GM21786 (cell line): ENCODE data around the gene SIPA1L2.

Source experiments
- ATAC-seq: cut with Tn5 transposase; IDR thresholded peaks from one replicate; pipeline ENCODE4 v1.9.1; 2021; ENCODE audit not compliant: unreplicated experiment

SIPA1L2 gene

DNA sequence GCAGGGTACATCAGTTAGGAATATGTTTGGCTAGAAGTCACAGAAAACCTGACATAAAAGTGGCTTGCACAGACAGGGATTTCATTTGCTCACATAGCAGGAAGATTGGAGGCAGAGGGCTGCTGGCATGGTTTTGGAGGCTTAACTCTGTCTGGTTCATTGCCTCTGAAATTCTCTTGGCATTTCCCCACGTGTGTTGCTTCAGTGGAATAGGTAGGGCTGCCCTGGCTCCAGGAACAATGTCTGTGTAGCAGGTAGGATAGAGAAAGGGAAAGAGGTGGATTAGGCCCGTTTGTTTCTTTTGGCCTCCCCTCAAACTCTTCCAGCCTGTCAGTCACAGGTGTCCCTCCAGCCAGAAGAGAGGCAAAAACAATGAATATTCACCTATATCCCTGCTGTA is 20.5 kb upstream of the SIPA1L2 start:
- no peak for ATAC-seq

DNA sequence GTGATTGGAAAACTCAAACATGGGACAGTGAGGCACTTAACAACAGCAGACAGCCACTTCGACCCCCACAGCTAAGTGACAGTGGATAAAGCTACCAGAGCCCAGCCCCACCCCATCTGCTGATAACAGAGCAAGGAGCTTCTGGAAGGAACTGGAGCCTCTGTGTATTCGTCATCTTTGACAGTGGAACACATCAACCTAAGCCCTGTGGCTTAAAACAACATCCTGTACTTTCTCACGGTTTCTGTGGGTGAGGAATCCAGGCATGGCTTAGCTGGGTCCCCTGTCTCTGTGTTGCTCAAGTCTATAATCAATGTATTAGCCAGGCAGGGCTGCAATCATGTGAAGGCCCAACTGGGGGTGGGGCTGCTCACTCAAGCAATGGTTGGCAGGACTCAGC is 18.4 kb upstream of the SIPA1L2 start:
- ATAC-seq = no peak

DNA sequence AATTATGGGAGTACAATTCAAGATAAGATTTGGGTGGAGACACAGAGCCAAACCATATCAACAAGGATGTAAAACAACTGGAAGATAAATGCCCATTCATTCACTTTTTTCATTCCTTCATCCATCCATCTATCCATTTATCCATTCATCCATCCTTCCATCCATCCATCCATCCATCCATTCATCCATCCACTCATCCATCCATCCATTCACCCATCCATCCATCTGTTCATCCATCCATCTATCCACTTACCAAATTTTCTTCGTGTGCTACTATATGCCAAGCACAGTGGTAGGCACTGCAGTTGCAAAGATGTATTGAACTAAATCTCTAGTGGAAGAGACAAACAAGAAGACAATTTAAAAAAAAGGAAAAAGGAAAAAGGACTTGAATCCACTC is 14.3 kb upstream of the SIPA1L2 start:
- no peak for ATAC-seq

DNA sequence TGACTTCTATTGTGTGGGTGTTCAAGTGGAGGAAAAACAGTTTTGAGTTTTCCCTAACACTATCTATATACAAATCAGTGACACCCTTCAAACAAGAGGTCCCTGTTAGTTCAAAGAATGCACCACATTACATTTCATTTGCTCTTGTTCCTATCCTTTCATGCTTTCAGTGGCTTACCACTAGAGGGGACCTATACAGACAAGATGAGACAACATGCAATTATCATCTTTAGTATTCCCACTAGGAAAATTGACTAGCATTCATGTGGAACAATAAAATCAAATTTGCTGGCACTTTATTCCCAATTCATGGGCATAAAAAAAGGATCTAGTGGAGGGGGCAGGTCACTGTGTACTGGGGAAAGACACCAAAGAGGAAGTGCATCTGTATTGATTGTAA is 13.3 kb upstream of the SIPA1L2 start:
- ATAC-seq = no peak

DNA sequence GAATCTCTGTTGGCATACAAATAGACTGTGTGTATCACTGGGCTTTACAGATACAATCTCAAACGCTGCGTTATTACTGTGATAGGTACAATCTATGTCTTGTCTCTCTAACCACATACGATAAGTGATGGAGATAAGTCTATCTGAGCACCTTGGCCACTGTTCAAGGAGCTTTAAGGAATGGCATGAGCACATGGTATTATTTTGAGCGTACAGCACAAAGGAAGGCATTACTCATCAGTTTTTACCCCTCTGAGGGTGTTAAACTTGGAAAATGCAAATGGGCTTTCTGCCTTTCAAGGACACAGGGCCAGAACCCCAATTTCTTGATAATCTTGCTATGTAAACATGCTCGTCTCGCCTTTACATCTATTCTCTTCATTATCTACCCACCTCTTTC is 11.6 kb upstream of the SIPA1L2 start:
- no peak for ATAC-seq

DNA sequence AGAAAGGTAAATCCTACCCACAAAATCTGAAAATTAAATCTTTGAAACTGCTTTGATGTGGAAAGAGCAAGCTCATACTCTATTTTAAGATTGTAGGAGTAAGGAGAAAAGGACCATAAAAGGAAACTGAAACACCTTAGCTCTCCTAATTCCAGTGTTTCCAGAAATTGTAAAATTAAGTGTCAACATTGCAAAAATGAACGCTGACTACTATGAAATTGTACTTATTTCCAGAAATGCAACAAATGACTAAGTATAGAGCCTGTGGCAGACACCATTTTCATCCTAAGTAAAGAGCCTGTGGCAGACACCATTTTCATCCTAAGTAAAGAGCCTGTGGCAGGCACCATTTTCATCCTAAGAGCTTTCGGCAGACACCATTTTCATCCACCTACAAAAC is 6.9 kb upstream of the SIPA1L2 start:
- no peak for ATAC-seq

DNA sequence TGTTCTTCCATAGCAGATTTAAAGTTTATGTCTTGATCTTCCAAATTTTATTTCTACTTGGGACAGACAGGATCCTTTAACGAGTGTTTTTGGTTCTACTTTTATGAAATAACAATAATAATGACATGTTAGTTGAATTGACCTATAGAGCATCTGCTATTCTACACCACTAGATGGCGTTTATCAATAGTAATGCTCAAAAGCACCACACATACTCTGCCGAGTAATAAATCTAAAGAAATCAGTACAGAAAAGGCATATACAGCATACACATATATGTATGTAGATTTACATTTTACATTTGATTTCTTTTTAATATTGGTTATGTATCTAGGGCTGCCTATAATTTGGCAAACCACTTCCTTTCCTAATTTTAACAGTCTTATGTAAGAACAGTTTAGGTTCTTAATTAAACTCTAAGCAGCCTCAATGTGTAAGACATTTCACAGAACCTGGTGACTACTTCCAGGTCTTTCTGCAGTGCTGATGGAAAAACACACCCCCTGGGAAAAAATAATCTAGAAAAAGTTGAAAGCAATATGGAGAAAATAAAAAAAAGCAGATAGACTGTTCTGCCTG is 5.9 kb upstream of the SIPA1L2 start:
- peak; percentile 80 for ATAC-seq

DNA sequence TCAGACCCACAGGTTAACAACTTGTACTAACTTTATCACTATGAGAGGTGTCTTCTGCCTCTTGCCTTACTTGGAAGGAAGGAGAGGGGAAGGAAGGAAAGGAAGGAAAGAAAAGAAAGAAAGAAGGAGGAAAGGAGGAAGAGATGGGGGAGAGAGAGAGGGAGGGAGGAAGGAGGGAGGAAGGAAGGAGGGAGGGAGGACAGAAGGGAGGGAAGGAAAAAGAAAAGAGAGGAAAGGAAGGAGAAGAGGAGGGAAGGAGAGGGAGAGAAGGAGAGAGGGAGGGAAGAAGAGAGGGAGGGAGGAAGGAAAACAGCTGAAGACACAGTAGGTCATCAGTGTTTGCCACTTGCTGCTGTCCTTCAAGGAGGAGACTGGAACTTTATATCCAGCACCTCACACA is 5.3 kb upstream of the SIPA1L2 start:
- no peak for ATAC-seq

DNA sequence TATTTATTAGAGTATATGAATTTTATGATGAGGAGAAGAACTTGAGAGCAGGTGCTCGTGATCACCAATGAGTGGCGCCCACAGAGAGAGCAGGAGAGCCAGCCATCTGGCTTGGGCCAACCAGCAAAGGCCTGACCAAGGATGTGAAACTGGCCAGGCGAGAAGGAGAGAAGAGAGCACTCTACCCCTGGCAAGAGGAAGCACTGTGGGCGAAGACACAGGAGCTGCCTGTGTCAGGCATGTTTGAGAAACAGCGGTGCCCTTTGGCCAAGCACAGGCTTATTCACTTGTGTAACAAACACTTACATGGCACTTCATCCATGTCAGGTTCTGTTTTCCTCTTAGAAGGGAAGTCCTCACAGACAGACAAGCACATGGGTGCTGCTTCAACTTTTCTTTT is 4.2 kb upstream of the SIPA1L2 start:
- no peak for ATAC-seq

DNA sequence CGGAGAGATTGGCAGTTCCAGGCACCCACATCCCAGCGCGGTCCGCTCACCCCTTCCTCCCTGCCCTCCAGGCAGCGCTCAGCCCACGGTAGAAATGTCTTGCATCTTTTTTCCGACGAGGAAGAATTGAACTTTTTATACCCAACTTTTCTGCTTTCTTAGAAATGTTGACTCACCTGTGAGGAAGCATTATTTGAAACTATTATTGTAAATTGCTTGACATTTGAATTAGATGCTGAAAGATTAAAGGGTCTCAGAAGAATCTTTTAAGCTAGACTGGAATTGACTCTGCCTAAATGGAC is 912 bp upstream of the SIPA1L2 start:
- ATAC-seq = no peak

DNA sequence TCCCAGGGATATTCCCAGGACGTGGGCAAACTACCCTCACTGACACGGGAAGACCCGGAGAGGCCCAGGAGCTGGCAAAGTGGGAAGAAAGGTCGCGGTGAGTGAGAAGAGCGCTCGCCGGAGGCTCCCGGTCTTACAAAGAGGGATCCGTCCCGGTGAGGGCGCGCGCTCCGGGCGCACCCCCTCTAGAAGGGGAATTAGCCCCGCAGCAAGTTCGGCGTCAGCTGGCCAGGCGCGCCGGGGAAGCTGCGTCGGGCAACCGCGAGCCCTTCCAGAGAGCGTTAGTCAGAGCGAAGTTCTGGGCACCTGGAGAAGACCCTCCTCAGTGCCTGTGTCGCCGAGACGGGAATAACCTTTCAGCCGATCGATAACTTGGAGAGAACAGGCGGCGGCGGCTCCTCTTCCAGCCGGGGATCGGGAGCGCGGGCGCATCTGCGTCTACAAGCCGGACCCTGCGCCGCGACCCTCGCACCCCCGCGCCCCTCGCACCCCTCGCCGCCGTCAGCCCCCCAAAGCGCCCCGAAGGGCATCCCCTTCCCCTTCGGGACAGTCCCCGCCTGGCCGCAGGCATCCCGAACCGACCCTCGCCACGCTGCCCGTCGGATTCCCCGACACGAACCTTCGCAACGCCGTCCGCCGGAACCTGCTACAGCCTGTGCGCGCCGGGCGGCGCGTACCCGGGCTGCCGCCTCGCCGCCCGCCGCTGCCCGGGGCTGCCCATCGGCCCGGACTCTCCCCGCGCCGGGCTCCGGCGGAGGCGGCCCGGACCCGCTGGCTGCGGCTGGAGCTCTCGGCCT is 485 bp downstream of the SIPA1L2 start:
- peak; percentile 36 for ATAC-seq

DNA sequence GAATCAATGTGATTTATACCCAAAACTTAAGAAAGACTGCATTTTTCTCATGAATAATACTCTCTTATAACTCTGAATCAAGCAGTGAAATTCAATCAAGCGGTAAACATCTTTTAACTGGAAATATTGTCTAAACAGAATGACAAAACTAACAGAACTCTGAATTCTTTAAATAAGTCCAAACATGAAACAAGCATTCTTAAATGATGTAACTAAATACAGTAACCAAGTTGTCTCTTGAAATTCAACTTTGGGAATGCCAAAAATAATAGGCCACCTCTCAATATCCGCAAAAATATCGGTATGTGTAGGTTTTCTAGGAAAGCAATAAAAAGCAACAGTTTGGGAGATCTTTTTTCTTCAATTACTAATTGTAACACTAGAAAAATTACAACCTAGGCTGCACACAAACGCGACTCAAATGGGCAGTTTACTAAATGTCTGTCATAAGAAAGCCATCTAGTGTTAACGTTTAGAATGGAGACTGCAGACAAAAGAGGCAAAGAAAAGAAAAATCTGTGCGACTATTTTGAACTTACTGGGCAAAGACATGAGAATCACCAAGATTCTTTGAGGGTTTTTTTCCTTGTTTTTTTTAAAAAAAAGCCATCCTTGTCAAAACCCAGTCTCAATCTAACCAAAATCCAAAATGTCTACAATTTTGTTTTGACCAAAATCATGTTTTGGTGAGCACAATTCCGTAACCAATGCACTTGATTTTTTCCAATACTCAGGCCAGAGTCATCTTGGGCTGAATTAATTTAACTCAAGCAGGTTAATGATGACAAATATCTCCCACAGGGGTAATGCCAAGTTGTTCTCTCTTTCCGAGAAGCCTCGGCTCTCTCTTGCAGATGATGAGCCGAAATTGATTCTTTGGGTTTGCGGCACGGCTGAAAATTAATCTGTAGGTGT is 1.3 kb downstream of the SIPA1L2 start:
- no peak for ATAC-seq

DNA sequence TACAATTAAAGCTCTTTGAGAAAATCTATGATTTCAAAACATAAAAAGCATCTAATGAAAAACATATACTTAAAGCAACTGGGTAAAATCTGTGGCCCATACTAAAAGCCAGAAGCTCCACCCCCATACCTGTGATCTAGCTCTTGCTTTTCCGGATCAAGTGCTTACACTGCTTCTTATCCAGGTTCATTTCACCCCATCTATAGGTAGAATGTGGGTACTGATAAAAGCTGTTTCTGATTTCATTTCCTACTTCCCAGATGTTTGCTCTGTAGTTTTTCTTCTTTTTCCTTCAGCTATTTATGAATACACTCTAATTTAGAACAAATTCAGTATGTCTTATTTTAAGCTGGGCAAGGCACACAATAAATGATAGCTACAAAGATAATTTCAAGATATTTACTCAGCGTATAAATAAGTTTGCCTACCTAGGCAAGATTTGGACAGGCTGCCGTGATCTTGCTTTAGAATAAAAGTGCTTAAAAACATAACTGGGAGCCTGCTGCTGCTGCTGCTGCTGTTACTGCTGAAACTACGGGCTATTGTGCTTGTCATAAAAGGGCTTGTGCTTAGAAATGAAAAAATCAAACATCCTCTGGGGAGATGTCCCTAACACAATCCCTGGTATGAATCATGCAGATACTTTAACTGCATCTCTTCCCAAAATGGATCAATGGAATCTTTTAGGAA is 2.1 kb downstream of the SIPA1L2 start:
- no peak for ATAC-seq

DNA sequence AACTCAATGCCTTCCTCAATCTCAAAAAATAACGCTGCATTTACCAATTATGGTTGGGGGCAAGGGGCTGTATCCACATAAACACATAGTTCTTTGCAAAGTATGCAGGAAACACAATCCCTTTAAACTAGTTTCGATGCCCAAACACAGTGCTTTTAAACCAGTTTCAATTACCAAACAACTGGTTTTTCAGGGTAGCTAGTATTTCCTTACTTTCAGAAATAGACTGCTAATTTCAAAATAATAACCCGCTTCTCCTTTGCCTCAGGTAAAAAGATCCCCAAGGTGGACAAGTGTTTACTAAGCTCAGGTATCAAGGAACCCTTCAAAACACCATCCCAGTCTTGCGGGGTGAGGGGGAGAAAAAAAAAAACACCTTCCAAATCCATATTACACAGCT is 2.8 kb downstream of the SIPA1L2 start:
- ATAC-seq = no peak

DNA sequence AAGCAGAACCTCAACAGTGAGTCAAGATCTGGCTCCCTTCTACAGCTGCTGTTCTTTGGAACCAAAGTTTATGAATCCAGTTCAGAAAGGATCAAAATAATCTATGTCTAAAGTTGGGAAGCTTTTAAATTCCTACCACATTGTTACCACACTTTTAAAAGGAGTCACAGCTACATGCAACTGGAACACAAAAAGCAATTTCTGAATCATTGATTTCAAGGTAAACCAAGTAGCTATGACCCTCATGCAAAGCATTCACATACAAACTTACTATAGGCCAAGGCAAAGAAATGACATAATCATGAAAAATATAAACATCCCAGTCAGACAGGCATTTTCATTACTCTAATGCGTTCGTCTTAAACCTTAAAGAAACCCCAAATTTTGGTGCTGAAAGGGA is 3.5 kb downstream of the SIPA1L2 start:
- ATAC-seq = no peak

DNA sequence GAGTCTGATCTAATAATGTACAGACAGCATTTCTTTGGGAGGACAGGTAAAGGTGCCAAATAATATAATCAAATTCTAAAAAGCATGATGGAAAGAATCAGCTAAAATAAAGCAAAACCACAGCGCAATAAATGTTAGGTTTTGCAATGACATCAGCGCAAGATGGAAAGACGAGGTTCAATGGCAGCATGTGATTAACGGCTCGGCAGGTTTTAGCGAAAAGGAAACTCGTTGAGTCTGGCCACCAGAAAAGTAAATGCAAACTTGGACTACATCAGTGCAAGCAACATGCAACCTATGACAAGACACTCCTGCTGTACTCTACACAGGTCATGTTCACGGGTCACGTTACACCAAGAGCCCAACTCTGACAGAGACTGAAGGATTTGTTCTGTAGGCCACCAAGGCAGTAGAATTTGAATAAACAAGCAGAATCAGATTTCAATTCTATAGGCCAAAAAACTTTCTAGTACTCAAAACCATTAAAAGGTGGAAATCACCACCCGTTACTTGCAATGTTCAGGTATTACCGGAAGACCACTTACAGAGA is 4.5 kb downstream of the SIPA1L2 start:
- ATAC-seq = no peak

DNA sequence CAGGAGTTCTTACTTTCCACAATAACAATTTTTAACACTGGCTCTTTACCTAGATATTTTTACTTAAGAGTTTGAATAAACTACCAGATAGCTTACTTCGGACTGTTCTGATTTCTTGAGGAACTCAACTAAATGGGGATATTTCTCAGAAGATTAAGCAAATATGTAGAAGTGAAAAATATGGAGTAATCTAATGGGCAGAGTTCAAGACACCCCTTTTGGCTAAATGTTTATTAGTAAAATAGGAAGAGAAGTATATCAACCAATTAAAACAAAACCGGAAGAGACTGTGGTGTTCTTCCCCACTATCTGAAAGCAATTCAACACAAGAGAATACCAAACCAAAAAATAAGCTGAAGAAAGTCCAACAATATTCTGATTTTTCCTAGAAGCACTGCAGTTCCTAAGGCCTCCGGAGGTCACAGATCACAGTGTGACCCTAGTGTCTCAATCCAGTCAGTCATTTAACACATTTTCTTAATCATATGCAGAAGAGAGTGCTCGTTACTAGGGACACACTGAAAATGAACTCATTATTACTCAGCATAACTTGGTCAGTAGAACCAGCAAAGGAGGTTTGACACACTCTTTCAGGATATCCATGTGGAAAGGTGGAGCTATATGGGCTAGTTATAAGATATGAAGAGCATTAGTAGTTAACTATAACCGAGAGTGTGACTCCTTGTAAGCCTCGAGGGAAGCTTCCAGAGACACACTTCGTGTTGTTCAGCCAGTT is 5.2 kb downstream of the SIPA1L2 start:
- ATAC-seq = no peak

DNA sequence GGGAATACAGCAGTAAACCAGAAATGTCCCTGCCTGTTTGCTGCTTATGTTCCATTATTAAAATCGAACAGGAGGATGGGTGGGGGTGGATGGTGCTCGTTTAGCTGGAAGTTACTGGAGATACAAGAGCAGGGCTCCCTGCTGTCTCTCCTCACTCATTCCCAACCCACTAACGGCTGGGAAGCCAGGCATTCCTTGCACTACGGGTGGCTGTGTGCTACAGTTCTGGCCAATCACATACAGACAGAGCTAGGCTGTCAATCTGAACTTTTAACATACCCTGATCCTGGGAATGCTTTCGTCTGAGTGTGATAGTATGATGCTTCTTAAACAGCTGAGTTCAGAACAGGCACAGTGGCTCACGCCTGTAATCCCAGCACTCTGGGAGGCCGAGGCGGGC is 7.0 kb downstream of the SIPA1L2 start:
- ATAC-seq = no peak

DNA sequence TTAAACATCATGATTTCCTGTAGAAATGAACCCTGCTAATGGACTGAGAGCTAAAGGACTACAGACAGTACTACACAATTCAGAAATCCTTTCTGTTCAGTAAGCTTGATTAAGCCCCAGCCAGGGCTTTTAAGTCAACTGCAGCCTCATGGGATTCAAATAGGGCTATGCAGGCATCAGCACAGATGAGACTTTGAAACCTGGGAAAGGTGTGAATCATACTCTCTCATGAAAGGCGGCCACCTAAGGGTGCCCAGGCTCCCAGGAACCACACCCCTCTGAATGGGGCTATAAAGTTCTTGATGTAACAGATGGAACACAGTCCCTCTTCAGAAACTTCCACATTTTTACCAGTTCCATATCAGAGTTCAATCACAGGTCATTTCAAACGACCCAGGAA is 7.6 kb downstream of the SIPA1L2 start:
- no peak for ATAC-seq

DNA sequence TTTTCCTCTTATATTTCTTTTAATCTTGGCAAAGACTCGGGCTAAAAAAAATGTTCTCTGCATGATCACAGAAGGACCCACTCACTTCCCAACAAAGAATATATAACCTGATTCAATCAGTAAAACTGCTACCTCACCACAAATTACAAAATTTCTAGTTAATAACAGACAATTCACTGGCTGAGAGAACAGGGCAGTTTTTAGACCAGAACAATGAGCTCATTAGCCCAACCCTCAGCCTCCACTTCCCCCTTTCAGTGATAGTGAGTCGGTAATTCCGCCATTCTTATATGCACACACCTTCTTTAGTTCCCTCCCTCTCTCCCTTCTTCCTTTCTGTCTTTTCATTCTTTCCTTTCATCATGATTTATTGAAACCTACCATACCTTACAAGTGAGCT is 8.9 kb downstream of the SIPA1L2 start:
- ATAC-seq = no peak
